Spleen (tissue), 3 donors: ENCODE data around the gene FAM81B.

ENCODE experiments used
- POLR2A ChIP-seq, 3 donors: fragments of 450-650 bp; IDR thresholded peaks; one replicate each; pipeline ENCODE4 v1.5.1; 2017; ENCODE audit warnings: antibody characterized with exemption in 3 of 3, mild to moderate bottlenecking in 1 of 3
- POLR2AphosphoS5 ChIP-seq, 3 donors: sonication (generic); formaldehyde crosslinking; IDR thresholded peaks; one replicate each; pipeline ENCODE4 v1.5.1; 2017; ENCODE audit warnings: antibody characterized with exemption in 3 of 3

DNA sequence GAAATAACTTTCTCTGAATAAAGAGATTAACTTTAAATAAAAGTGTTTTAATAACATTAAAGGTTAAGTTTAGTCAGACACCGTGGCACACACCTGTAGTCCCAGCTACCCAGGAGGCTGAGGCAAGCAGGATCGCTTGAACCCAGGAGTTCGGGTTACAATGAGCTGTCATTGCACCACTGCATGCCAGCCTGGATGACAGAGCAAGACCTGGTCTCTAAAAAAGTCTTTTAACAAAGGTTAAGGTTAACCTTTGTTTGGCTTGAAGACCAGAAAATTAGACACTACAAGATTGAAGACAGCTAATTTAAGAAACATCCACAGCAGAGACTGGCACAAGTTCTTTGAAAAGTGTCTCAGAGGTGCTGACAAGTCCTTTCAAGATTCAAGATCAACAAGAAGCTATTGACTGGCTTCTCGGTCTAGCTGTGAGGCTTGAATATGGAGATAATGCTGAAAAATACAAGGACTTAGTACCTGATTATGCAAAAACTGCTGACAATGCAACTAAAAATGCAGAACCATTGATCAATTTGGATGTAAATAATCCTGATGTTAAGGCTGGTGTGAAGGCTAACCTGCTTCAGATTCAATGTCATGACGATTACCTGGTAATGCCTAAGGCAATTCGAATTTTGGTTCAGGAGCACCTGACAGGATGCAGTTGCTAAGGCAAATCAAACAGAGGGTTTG, 48.8 kb downstream of the FAM81B start:
- TF ChIP-seq POLR2A (IDR thresholded peaks at IDR 0.05): no peak
- TF ChIP-seq POLR2AphosphoS5 (IDR thresholded peaks at IDR 0.05): no peak
